ENCODE measurements around the gene FAM107B. TPM values are rescaled to one million over a fixed set of nuclear protein-coding genes. Genes with fewer than 3 reads are reported as not detected.
A peak's percentile ranks its signal among the peaks of the same experiment; 100 is the strongest.
"Not testable (repeated sequence)": the region's sequence is repeated elsewhere in the genome, so short reads cannot be mapped to it uniquely, and the experiment has no call there.

FAM107B gene
- polyA plus RNA-seq, 1 donor: 105 TPM

GRCh38 chr10:14634572-14634971 lies 140.1 kb downstream of the FAM107B start:
- DNase-seq: not testable (repeated sequence)

GRCh38 chr10:14625765-14626525 lies 148.8 kb downstream of the FAM107B start:
- DNase-seq: no peak

- DNase-seq: no peak
Measured at GRCh38 chr10:14625192-14625631, 149.5 kb downstream of the FAM107B start.

GRCh38 chr10:14624600-14624999 lies 150.1 kb downstream of the FAM107B start:
- DNase-seq: no peak

- no peak for DNase-seq
Measured at GRCh38 chr10:14623931-14624330, 150.8 kb downstream of the FAM107B start.

GRCh38 chr10:14621037-14621436 lies 153.7 kb downstream of the FAM107B start:
- no peak for DNase-seq

GRCh38 chr10:14618674-14619073 lies 156.0 kb downstream of the FAM107B start:
- DNase-seq: no peak

- DNase-seq: no peak
Measured at GRCh38 chr10:14617852-14618251, 156.8 kb downstream of the FAM107B start.

GRCh38 chr10:14616955-14617730 lies 157.6 kb downstream of the FAM107B start:
- DNase-seq: no peak

GRCh38 chr10:14616465-14616864 lies 158.2 kb downstream of the FAM107B start:
- no peak for DNase-seq

- no peak for DNase-seq
Measured at GRCh38 chr10:14613588-14613920, 161.1 kb downstream of the FAM107B start.

- no peak for DNase-seq
Measured at GRCh38 chr10:14612873-14613587, 161.7 kb downstream of the FAM107B start.

GRCh38 chr10:14611968-14612693 lies 162.6 kb downstream of the FAM107B start:
- peak; percentile 53 for DNase-seq

GRCh38 chr10:14609178-14609577 lies 165.5 kb downstream of the FAM107B start:
- DNase-seq: no peak

- DNase-seq: no peak
Measured at GRCh38 chr10:14608381-14609001, 166.2 kb downstream of the FAM107B start.

GRCh38 chr10:14606633-14607032 lies 168.1 kb downstream of the FAM107B start:
- no peak for DNase-seq

GRCh38 chr10:14605231-14605925 lies 169.3 kb downstream of the FAM107B start:
- DNase-seq: no peak

- peak; percentile 81 for DNase-seq
Measured at GRCh38 chr10:14604181-14605142, 170.2 kb downstream of the FAM107B start.

- no peak for DNase-seq
Measured at GRCh38 chr10:14603534-14604102, 171.1 kb downstream of the FAM107B start.

Measured in left kidney (tissue), 2 donors.